22Rv1 (cell line): ENCODE results near the gene ARHGAP26.

Source experiments
- ZFX ChIP-seq: fragments of 450-650 bp; IDR thresholded peaks from 2 replicates; pipeline ENCODE4 v1.6.1; 2017; ENCODE audit warnings: antibody characterized with exemption, borderline replicate concordance
- TF ChIP-seq, protein P1 (sequence below): fragments of 450-650 bp; IDR thresholded peaks from 2 replicates; pipeline ENCODE4 v1.5.1; 2017; ENCODE audit warnings: mild to moderate bottlenecking

DNA sequence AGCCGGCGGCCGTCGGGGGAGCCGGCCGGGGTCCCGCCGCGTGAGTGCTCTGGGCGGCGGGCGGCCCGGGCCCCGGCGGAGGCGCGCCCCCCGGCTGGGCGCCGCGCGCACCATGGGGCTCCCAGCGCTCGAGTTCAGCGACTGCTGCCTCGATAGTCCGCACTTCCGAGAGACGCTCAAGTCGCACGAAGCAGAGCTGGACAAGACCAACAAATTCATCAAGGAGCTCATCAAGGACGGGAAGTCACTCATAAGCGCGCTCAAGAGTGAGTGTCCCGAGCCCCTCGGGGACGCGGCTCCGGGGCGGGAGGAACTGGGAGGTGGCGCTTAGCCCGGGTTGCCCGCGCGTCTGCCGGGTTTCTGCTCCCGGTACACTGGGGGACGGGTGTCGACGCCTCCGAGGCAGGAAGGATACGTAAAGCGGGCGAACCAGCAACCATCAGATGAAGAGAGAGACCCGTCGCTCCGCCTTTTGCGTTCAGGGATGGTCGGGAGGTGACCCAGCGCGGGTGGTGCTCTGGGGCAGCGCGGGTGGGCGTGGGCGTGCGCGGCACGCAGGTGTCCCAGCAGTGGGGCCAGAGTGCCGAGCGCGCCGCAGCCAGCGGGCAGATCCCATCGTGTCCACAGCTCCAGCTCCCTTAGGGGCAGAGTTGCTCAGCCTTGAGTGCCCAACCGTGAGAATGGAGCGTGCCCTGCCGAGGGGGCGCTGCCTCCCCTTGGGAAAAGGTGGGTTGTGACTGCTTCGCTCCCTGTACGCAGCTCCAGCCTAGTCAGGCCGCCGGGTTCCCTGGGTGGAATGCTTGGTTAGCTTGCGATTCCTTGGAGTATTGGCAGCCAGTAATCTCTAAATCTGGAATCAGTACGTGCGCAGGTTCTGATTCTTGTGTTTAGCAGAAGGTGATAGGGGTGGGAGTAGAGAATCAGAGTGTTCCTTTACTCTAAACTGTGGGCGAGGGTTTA lies 753 bp downstream of the ARHGAP26 start:
- TF ChIP-seq, protein P1, sequence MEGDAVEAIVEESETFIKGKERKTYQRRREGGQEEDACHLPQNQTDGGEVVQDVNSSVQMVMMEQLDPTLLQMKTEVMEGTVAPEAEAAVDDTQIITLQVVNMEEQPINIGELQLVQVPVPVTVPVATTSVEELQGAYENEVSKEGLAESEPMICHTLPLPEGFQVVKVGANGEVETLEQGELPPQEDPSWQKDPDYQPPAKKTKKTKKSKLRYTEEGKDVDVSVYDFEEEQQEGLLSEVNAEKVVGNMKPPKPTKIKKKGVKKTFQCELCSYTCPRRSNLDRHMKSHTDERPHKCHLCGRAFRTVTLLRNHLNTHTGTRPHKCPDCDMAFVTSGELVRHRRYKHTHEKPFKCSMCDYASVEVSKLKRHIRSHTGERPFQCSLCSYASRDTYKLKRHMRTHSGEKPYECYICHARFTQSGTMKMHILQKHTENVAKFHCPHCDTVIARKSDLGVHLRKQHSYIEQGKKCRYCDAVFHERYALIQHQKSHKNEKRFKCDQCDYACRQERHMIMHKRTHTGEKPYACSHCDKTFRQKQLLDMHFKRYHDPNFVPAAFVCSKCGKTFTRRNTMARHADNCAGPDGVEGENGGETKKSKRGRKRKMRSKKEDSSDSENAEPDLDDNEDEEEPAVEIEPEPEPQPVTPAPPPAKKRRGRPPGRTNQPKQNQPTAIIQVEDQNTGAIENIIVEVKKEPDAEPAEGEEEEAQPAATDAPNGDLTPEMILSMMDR = no peak
- TF ChIP-seq ZFX = no peak
